HepG2 (cell line): ENCODE results near the gene CBLN1. TPM values are rescaled to one million over a fixed set of nuclear protein-coding genes. Genes with fewer than 3 reads are reported as not detected.

ENCODE experiments used
- ATAC-seq: fragments of 200-7000 bp; cut with Tn5 transposase; 3 replicates; pipeline ENCODE4 v1.9.1; 2020; ENCODE audit warnings: mild to moderate bottlenecking, moderate library complexity
- BruUV-seq: library from RNA; stranded (reverse); fragments of 400-500 nt; replicated peaks from 2 replicates; lab custom pipeline; 2021; lab: Mats Ljungman, UMichigan
- CTCF ChIA-PET: fragments of 300-600 bp; formaldehyde crosslinking; extraction: SDS; loops from one replicate; lab custom pipeline; 2021; ENCODE audit warnings: low total read pairs, inconsistent platforms, low intra/inter-chr PET ratio; lab: Yijun Ruan, JAX
- POLR2A ChIA-PET: fragments of 350-600 bp; sonication (Branson Sonifier 250); formaldehyde crosslinking; loops from one replicate; lab custom pipeline; 2020; ENCODE audit warnings: antibody characterized with exemption, inconsistent platforms; lab: Yijun Ruan, JAX
- DNase-seq: peaks from one replicate; pipeline ENCODE4 v3.0.0-alpha.2; 2015; ENCODE audit warnings: low spot score
- FAIRE-seq: peaks from 3 replicates; lab custom pipeline; 2011; peaks lifted over from hg19 to GRCh38; lab: Jason Lieb, UNC
- H2AFZ ChIP-seq: one replicate; pipeline ENCODE4 v1.6.1; 2011; ENCODE audit warnings: low read length, inconsistent platforms
- H3K27ac ChIP-seq: fragments of 300-600 bp; 3 replicates; pipeline ENCODE4 v1.8.0; 2011; ENCODE audit warnings: mixed run types, mild to moderate bottlenecking, mixed read lengths, low read length, inconsistent platforms; ENCODE audit not compliant: insufficient read depth; ENCODE audit errors: extremely low read length
- H3K27me3 ChIP-seq, 2 experiments: fragments of 200-600 bp in 1 of 2; 2 replicates in 1 of 2; 3 replicates in 1 of 2; pipeline versions ENCODE4 v1.6.0 to v1.8.0; 2011; ENCODE audit warnings: low read length in 2 of 2, mild to moderate bottlenecking in 2 of 2, moderate library complexity in 2 of 2, inconsistent platforms in 1 of 2; ENCODE audit not compliant: insufficient read depth in 2 of 2, control insufficient read depth in 1 of 2
- H3K36me3 ChIP-seq, 2 experiments: fragments of 200-600 bp in 1 of 2; replicated peaks in 1 of 2; 2 replicates in 1 of 2; 3 replicates in 1 of 2; pipeline versions ENCODE4 v1.5.1 to v1.8.0; 2011; ENCODE audit warnings: low read length in 2 of 2, inconsistent platforms in 1 of 2; ENCODE audit not compliant: insufficient read depth in 2 of 2, control insufficient read depth in 1 of 2
- H3K4me1 ChIP-seq: 2 replicates; pipeline ENCODE4 v1.5.1; 2012; ENCODE audit warnings: low read length, inconsistent platforms; ENCODE audit not compliant: insufficient read depth
- H3K4me2 ChIP-seq: 2 replicates; pipeline ENCODE4 v1.6.0; 2011; ENCODE audit warnings: low read depth, low read length, inconsistent platforms
- H3K4me3 ChIP-seq, 3 experiments: fragments of 200-600 bp in 1 of 3; sonication (generic), shearing (Covaris generic) in 1 of 3; replicated peaks in 1 of 3; 2 replicates each; pipeline ENCODE4 v1.5.1; 2011 to 2016; ENCODE audit warnings: low read length in 3 of 3, inconsistent platforms in 2 of 3, low read depth in 2 of 3, mild to moderate bottlenecking in 2 of 3, control low read depth in 1 of 3, mixed read lengths in 1 of 3; ENCODE audit not compliant: insufficient read depth in 1 of 3
- H3K79me2 ChIP-seq: one replicate; pipeline ENCODE4 v1.6.1; 2011; ENCODE audit warnings: low read length, inconsistent platforms; ENCODE audit not compliant: insufficient read depth
- H3K9ac ChIP-seq: 2 replicates; pipeline ENCODE4 v1.6.0; 2011; ENCODE audit warnings: mild to moderate bottlenecking, low read depth, low read length, inconsistent platforms; ENCODE audit not compliant: insufficient read depth
- H3K9me3 ChIP-seq: 2 replicates; pipeline ENCODE4 v1.5.1; 2012; ENCODE audit warnings: mild to moderate bottlenecking, low read length
- H4K20me1 ChIP-seq: 2 replicates; pipeline ENCODE4 v1.6.0; 2011; ENCODE audit warnings: inconsistent platforms, mild to moderate bottlenecking, low read length, moderate library complexity; ENCODE audit not compliant: insufficient read depth
- ATF6 ChIP-seq: sonication (generic); formaldehyde crosslinking; conservative IDR thresholded peaks from 2 replicates; pipeline ENCODE4 v1.4.0; 2020; ENCODE audit warnings: missing genetic modification reagents
- DBP ChIP-seq: sonication (generic); formaldehyde crosslinking; IDR thresholded peaks from 2 replicates; pipeline ENCODE4 v1.4.0; 2020; ENCODE audit warnings: missing genetic modification reagents; ENCODE audit errors: not compliant biosample characterization
- GATAD1 ChIP-seq: IDR thresholded peaks from 2 replicates; pipeline ENCODE4 v1.6.1; 2016; ENCODE audit warnings: missing genetic modification reagents, missing compliant biosample characterization
- HDAC2 ChIP-seq: sonication (generic); formaldehyde crosslinking; IDR thresholded peaks from 2 replicates; pipeline ENCODE4 v1.4.0; 2020; ENCODE audit warnings: missing genetic modification reagents
- KAT7 ChIP-seq: IDR thresholded peaks from 2 replicates; pipeline ENCODE4 v1.6.1; 2018; ENCODE audit warnings: borderline replicate concordance, missing compliant biosample characterization
- MAX ChIP-seq: IDR thresholded peaks from 2 replicates; pipeline ENCODE4 v1.6.1; 2012; ENCODE audit warnings: inconsistent platforms
- MYPOP ChIP-seq: sonication (generic); formaldehyde crosslinking; IDR thresholded peaks from 2 replicates; pipeline ENCODE4 v1.8.1; 2023; ENCODE audit warnings: mild to moderate bottlenecking, moderate library complexity, missing genetic modification reagents
- THYN1 ChIP-seq: sonication (generic); formaldehyde crosslinking; IDR thresholded peaks from 2 replicates; pipeline ENCODE4 v1.8.1; 2023; ENCODE audit warnings: low read depth, mild to moderate bottlenecking, moderate library complexity, missing genetic modification reagents, borderline replicate concordance
- ZEB1 ChIP-seq: IDR thresholded peaks from 2 replicates; pipeline ENCODE4 v1.6.1; 2012; ENCODE audit warnings: mild to moderate bottlenecking, low read depth, inconsistent platforms; ENCODE audit not compliant: insufficient replicate concordance
- ZNF18 ChIP-seq: sonication (generic); formaldehyde crosslinking; IDR thresholded peaks from 2 replicates; pipeline ENCODE4 v1.8.0; 2022; ENCODE audit warnings: mild to moderate bottlenecking, missing genetic modification reagents; ENCODE audit not compliant: insufficient replicate concordance
- ZNF562 ChIP-seq: sonication (generic); formaldehyde crosslinking; IDR thresholded peaks from 2 replicates; pipeline ENCODE4 v1.8.0; 2022; ENCODE audit warnings: missing genetic modification reagents, borderline replicate concordance
- ZNF614 ChIP-seq: IDR thresholded peaks from 2 replicates; pipeline ENCODE4 v1.6.1; 2018; ENCODE audit warnings: missing biosample characterization, missing genetic modification reagents, inconsistent platforms, borderline replicate concordance
- ZNF678 ChIP-seq: sonication (generic); formaldehyde crosslinking; IDR thresholded peaks from 2 replicates; pipeline ENCODE4 v1.4.0; 2020; ENCODE audit warnings: mild to moderate bottlenecking, missing genetic modification reagents
- WGBS: methylation state at CpG from one replicate; pipeline ENCODE4 v1.1.6; 2017; ENCODE audit warnings: low lambda C conversion rate; 5-methylcytosine and 5-hydroxymethylcytosine counted together
- in situ Hi-C: cut with HindIII; loops from 2 replicates; pipeline ENCODE4 v1.10.0; 2017; ENCODE audit warnings: low pct_unique_long_range_greater_than_20kb; ENCODE audit not compliant: extremely low pct_ligation_motif_present
- intact Hi-C: fragments of 100-400 bp; cut with micrococcal nuclease; formaldehyde crosslinking; loops from one replicate; pipeline ENCODE4 v1.10.0; 2022; ENCODE audit not compliant: unreplicated experiment
- polyA plus RNA-seq, 8 experiments: library from polyadenylated mRNA; depleted of rRNA in 3 of 8; stranded (reverse) in 7 of 8; unstranded in 1 of 8; fragments of >200 nt; fragmentation: Illumina TruSeq in 4 of 8; extraction: Trizol in 4 of 8; gene quantifications; 2 replicates each; pipeline versions ENCODE4 v1.2.1 to v1.2.3, GENCODE V29; 2011 to 2016; ENCODE audit warnings: low read depth in 4 of 8, missing spikeins in 1 of 8, mixed read lengths in 1 of 8; ENCODE audit not compliant: insufficient read depth in 1 of 8
- total RNA-seq, 5 experiments: library from RNA; depleted of rRNA; stranded (reverse); fragments of >200 nt; fragmentation: Illumina TruSeq; extraction: Trizol; gene quantifications; 2 replicates each; pipeline ENCODE4 v1.2.3, GENCODE V29; 2016; ENCODE audit warnings: low read depth in 1 of 5

CBLN1 gene
- total and polyA plus RNA-seq, 2 of the 13 experiments (the other 11 are each of a cell fraction or from before 2014, with no cell fraction given): not detected

- TF ChIP-seq ATF6 (CRISPR knock-in tag): no peak
Measured at GRCh38 chr16:49327466-49327865, 45.8 kb upstream of the CBLN1 start (continued).

GRCh38 chr16:49324703-49325102 lies 43.1 kb upstream of the CBLN1 start:
- DNase-seq (no peak), ATAC-seq (no peak), FAIRE-seq (no peak)
- Histone ChIP-seq H4K20me1 (no peaks in the 10 kb centered on the region), H3K36me3 (no peaks in the 10 kb centered on the region), H3K27ac (no peak overlapping the region), H3K9ac (no peak overlapping the region), H3K27me3 (no peaks in the 10 kb centered on the region), H2AFZ (no peak overlapping the region), H3K79me2 (no peaks in the 10 kb centered on the region), H3K9me3 (0 out of 2 replicates have a peak, but pooled peaks cover 5% of the 10 kb centered on the region), H3K4me3 (no peak overlapping the region), H3K4me1 (no peaks in the 10 kb centered on the region), H3K4me2 (no peak overlapping the region)
- intact Hi-C loops (no loop called here), in situ Hi-C loops (no loop called here)
- ChIA-PET CTCF (no interaction called here), POLR2A (no interaction called here)
- 34% methylated on average over 9 of the region's 9 CpGs for WGBS
- no TSS peak for BruUV-seq
- TF ChIP-seq ZNF18 (CRISPR knock-in tag) (no peak), MAX (no peak), ZEB1 (no peak), GATAD1 (CRISPR knock-in tag) (no peak), THYN1 (no peak), ZNF614 (CRISPR knock-in tag) (no peak), HDAC2 (no peak), ZNF562 (CRISPR knock-in tag) (no peak), MYPOP (CRISPR knock-in tag) (no peak), KAT7 (no peak), ZNF678 (CRISPR knock-in tag) (no peak), DBP (no peak)
